ENCODE measurements around the gene CIAO2B. TPM values are rescaled to one million over a fixed set of nuclear protein-coding genes. Genes with fewer than 3 reads are reported as not detected.
A peak's percentile ranks its signal among the peaks of the same experiment; 100 is the strongest.

The CIAO2B gene
- total and polyA plus RNA-seq, 4 donors, result 51.9 to 165 (median 105) TPM

DNA sequence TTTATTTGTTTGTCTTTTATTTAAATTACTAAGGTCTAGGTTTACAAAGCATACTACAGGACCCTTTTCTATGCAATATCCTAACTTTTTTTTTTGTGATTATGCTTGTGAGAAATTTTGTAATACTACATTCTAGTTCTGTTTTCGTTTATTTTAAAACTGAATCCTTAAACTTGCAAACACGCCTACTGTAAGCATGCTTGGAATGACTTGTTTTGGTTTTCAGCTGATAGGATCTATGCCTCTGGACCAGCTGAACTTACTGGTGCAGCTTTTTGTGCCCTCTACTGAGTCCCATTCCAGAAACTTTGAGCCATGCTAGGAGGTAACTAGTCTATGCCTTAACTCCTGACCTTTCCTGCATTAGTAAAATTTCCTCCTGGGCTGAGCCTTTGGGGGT is 47.9 kb downstream of the CIAO2B start:
- WGBS, 2 donors, result 37 to 56% methylated on average over 2 of the region's 2 CpGs
- intact Hi-C loops (cut with DNase I), result no loop called here
- no peak overlapping the region for H3K27ac ChIP-seq (ENCODE audit: low read depth in 1 of 2, low read length in 2 of 2)

DNA sequence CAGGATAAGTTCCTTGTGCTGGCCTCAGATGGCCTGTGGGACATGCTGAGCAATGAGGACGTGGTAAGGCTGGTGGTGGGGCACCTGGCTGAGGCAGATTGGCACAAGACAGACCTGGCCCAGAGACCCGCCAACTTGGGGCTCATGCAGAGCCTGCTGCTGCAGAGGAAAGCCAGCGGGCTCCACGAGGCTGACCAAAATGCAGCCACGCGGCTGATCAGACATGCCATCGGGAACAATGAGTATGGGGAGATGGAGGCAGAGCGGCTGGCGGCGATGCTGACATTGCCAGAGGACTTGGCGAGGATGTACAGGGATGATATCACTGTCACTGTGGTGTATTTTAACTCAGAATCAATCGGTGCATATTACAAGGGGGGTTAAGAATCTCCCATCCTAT is 48.7 kb downstream of the CIAO2B start:
- Histone ChIP-seq H3K27ac (ENCODE audit: low read depth in 1 of 2, low read length in 2 of 2) (no peak overlapping the region), H3K4me1 (ENCODE audit: control insufficient read depth in 1 of 2, insufficient read depth in 2 of 2, low read length in 2 of 2) (no peaks in the 10 kb centered on the region), H3K9me3 (ENCODE audit: control insufficient read depth, low read length) (no peaks in the 10 kb centered on the region), H3K4me3 (ENCODE audit: low read length in 2 of 2) (no peak overlapping the region), H3K27me3 (ENCODE audit: control insufficient read depth in 1 of 2, insufficient read depth in 2 of 2, low read length in 1 of 2) (no peaks in the 10 kb centered on the region), H3K36me3 (ENCODE audit: control insufficient read depth in 1 of 2, insufficient read depth in 2 of 2, low read length in 1 of 2) (peaks cover 0 to 4% of the 10 kb centered on the region in 2 donors)
- intact Hi-C loops (cut with DNase I), result no loop called here
- 91 to 94% methylated on average over 12 of the region's 12 CpGs for WGBS, 2 donors
- ATAC-seq (ENCODE audit: low FRiP score) (no peak), DNase-seq (peak in 1 of 2 donors; percentile 59)

More for the DNA sequence above, 47.9 kb downstream of the CIAO2B start:
- ATAC-seq (ENCODE audit: low FRiP score) (no peak), DNase-seq (no peak)
- H3K4me3 ChIP-seq (ENCODE audit: low read length in 2 of 2), result no peak overlapping the region
- H3K36me3 ChIP-seq (ENCODE audit: control insufficient read depth in 1 of 2, insufficient read depth in 2 of 2, low read length in 1 of 2), result peaks cover 0 to 4% of the 10 kb centered on the region in 2 donors
- H3K27me3 ChIP-seq (ENCODE audit: control insufficient read depth in 1 of 2, insufficient read depth in 2 of 2, low read length in 1 of 2), result no peaks in the 10 kb centered on the region
- H3K4me1 ChIP-seq (ENCODE audit: control insufficient read depth in 1 of 2, insufficient read depth in 2 of 2, low read length in 2 of 2), result no peaks in the 10 kb centered on the region
- H3K9me3 ChIP-seq (ENCODE audit: control insufficient read depth, low read length), result no peaks in the 10 kb centered on the region

GRCh38 chr16:66882702-66883101 is 51.5 kb downstream of the CIAO2B start:
- Histone ChIP-seq H3K4me1 (ENCODE audit: control insufficient read depth in 1 of 2, insufficient read depth in 2 of 2, low read length in 2 of 2) (no peaks in the 10 kb centered on the region), H3K4me3 (ENCODE audit: low read length in 2 of 2) (no peak overlapping the region), H3K27ac (ENCODE audit: low read depth in 1 of 2, low read length in 2 of 2) (no peak overlapping the region), H3K36me3 (ENCODE audit: control insufficient read depth in 1 of 2, insufficient read depth in 2 of 2, low read length in 1 of 2) (peaks cover 0 to 4% of the 10 kb centered on the region in 2 donors), H3K9me3 (ENCODE audit: control insufficient read depth, low read length) (no peaks in the 10 kb centered on the region), H3K27me3 (ENCODE audit: control insufficient read depth in 1 of 2, insufficient read depth in 2 of 2, low read length in 1 of 2) (no peaks in the 10 kb centered on the region)
- 96 to 98% methylated on average over 3 of the region's 3 CpGs for WGBS, 2 donors
- intact Hi-C loops (cut with DNase I), result no loop called here
- DNase-seq (peak in 1 of 2 donors; percentile 47), ATAC-seq (ENCODE audit: low FRiP score) (no peak)

Other genes starting within 250 kb of the CIAO2B start
- 10 to 100 TPM; 16.5 to 24.9 TPM for gene CMTM4, start 237.7 kb downstream of the CIAO2B start, total RNA-seq
- 10 to 100 TPM in 1 of 2 donors, 1 to 10 TPM in 1; 8.9 to 10.4 TPM for gene CMTM4, start 237.7 kb downstream of the CIAO2B start, polyA plus RNA-seq
- gene DYNC1LI2, start 182.8 kb downstream of the CIAO2B start, total RNA-seq, result 100 to 1,000 TPM; 166 to 169 TPM
- 100 to 1,000 TPM in 1 of 2 donors, 10 to 100 TPM in 1; 78.3 to 121 TPM for gene DYNC1LI2, start 182.8 kb downstream of the CIAO2B start, polyA plus RNA-seq
- gene TERB1, start 132.8 kb downstream of the CIAO2B start, total RNA-seq, result not detected
- gene TERB1, start 132.8 kb downstream of the CIAO2B start, polyA plus RNA-seq, result not detected
- 10 to 100 TPM; 40.8 to 46.2 TPM for gene NAE1, start 103.4 kb downstream of the CIAO2B start, total RNA-seq
- gene NAE1, start 103.4 kb downstream of the CIAO2B start, polyA plus RNA-seq, result 10 to 100 TPM; 41.7 to 42.9 TPM
- gene CA7, start 90.0 kb downstream of the CIAO2B start, total RNA-seq, result not detected
- gene CA7, start 90.0 kb downstream of the CIAO2B start, polyA plus RNA-seq, result 10 to 100 TPM in 1 of 2 donors, not detected in 1; 12.8 TPM
- gene PDP2, start 53.9 kb downstream of the CIAO2B start, total RNA-seq, result 10 to 100 TPM in 1 of 2 donors, 1 to 10 TPM in 1; 8.9 to 10.9 TPM
- gene PDP2, start 53.9 kb downstream of the CIAO2B start, polyA plus RNA-seq, result 1 to 10 TPM; 2.1 to 2.5 TPM
- gene CDH16, start 15.5 kb downstream of the CIAO2B start, total RNA-seq, result not detected
- gene CDH16, start 15.5 kb downstream of the CIAO2B start, polyA plus RNA-seq, result under 1 TPM in 1 of 2 donors, not detected in 1; 0.18 TPM
- 10 to 100 TPM; 23.6 to 30.1 TPM for gene RRAD, start 8.9 kb downstream of the CIAO2B start, total RNA-seq
- gene RRAD, start 8.9 kb downstream of the CIAO2B start, polyA plus RNA-seq, result 10 to 100 TPM; 16.2 to 35.2 TPM
- 10 to 100 TPM; 32.7 to 42.1 TPM for gene CES2, start 1.1 kb upstream of the CIAO2B start, total RNA-seq
- 10 to 100 TPM; 20.5 to 34.4 TPM for gene CES2, start 1.1 kb upstream of the CIAO2B start, polyA plus RNA-seq
- 1 to 10 TPM; 1.0 to 2.4 TPM for gene CES3, start 26.9 kb upstream of the CIAO2B start, total RNA-seq
- 1 to 10 TPM in 1 of 2 donors, under 1 TPM in 1; 0.15 to 1.5 TPM for gene CES3, start 26.9 kb upstream of the CIAO2B start, polyA plus RNA-seq
- gene CES4A, start 54.2 kb upstream of the CIAO2B start, total RNA-seq, result 10 to 100 TPM in 1 of 2 donors, 1 to 10 TPM in 1; 5.5 to 14.2 TPM
- 10 to 100 TPM in 1 of 2 donors, 1 to 10 TPM in 1; 1.9 to 22.7 TPM for gene CES4A, start 54.2 kb upstream of the CIAO2B start, polyA plus RNA-seq
- gene CBFB, start 94.7 kb upstream of the CIAO2B start, total RNA-seq, result 10 to 100 TPM; 37.4 to 67.3 TPM
- gene CBFB, start 94.7 kb upstream of the CIAO2B start, polyA plus RNA-seq, result 10 to 100 TPM; 12.0 to 19.9 TPM
- 10 to 100 TPM; 13.7 to 20.7 TPM for gene PHAF1, start 175.5 kb upstream of the CIAO2B start, total RNA-seq
- gene PHAF1, start 175.5 kb upstream of the CIAO2B start, polyA plus RNA-seq, result 10 to 100 TPM; 12.6 to 13.4 TPM
- 10 to 100 TPM; 13.0 to 21.3 TPM for gene B3GNT9, start 216.6 kb upstream of the CIAO2B start, total RNA-seq
- gene B3GNT9, start 216.6 kb upstream of the CIAO2B start, polyA plus RNA-seq, result 10 to 100 TPM in 1 of 2 donors, 1 to 10 TPM in 1; 3.9 to 22.4 TPM
- gene TRADD, start 225.5 kb upstream of the CIAO2B start, total RNA-seq, result 10 to 100 TPM; 17.1 to 24.3 TPM
- gene TRADD, start 225.5 kb upstream of the CIAO2B start, polyA plus RNA-seq, result 10 to 100 TPM; 15.7 to 45.2 TPM
- gene FBXL8, start 225.6 kb upstream of the CIAO2B start, total RNA-seq, result 10 to 100 TPM in 1 of 2 donors, 1 to 10 TPM in 1; 7.3 to 20.8 TPM
- 10 to 100 TPM in 1 of 2 donors, 1 to 10 TPM in 1; 1.1 to 32.1 TPM for gene FBXL8, start 225.6 kb upstream of the CIAO2B start, polyA plus RNA-seq
- gene HSF4, start 230.3 kb upstream of the CIAO2B start, total RNA-seq, result 100 to 1,000 TPM in 1 of 2 donors, 10 to 100 TPM in 1; 22.2 to 101 TPM
- gene HSF4, start 230.3 kb upstream of the CIAO2B start, polyA plus RNA-seq, result 100 to 1,000 TPM in 1 of 2 donors, 10 to 100 TPM in 1; 25.0 to 133 TPM
- gene NOL3, start 236.1 kb upstream of the CIAO2B start, total RNA-seq, result 10 to 100 TPM; 24.4 to 47.2 TPM
- 100 to 1,000 TPM in 1 of 2 donors, 10 to 100 TPM in 1; 67.5 to 122 TPM for gene NOL3, start 236.1 kb upstream of the CIAO2B start, polyA plus RNA-seq
- 10 to 100 TPM; 18.1 to 33.8 TPM for gene MATCAP1, start 249.6 kb upstream of the CIAO2B start, total RNA-seq
- 10 to 100 TPM in 1 of 2 donors, 1 to 10 TPM in 1; 3.0 to 45.7 TPM for gene MATCAP1, start 249.6 kb upstream of the CIAO2B start, polyA plus RNA-seq

Measured in aorta (tissue), 5 donors.